ENCODE results near the gene UBTD2. TPM values are rescaled to one million over a fixed set of nuclear protein-coding genes. Genes with fewer than 3 reads are reported as not detected.

UBTD2 gene
- total and polyA plus RNA-seq, 2 of the 4 experiments (the other 2 are of a cell fraction) = 11.2 to 20.6 TPM

- peaks cover 6% of the 10 kb centered on the region; the same call in 1 of the 2 replicates for H3K36me3 ChIP-seq (ENCODE audit: control insufficient read depth, insufficient read depth, low read length)
- in situ Hi-C loops (cut with MboI; ENCODE audit: low sequenced_read_pairs) (no loop called here), dilution Hi-C loops (cut with HindIII; ENCODE audit: low sequenced_read_pairs, unreplicated experiment) (no loop called here), intact Hi-C loops (cut with micrococcal nuclease) (no loop called here)
- H3K23ac ChIP-seq (ENCODE audit: low read depth, low read length) = no peak overlapping the region
- no peak overlapping the region for H4K8ac ChIP-seq (ENCODE audit: low read depth in 2 of 2, low read length in 2 of 2)
- DNase-seq (no peak), ATAC-seq (ENCODE audit: low read depth) (no peak)
- H4K20me1 ChIP-seq (ENCODE audit: insufficient read depth, low read length) = peaks cover 61% of the 10 kb centered on the region
- no peak overlapping the region for H2BK120ac ChIP-seq (ENCODE audit: low read depth, low read length)
- H4K91ac ChIP-seq (ENCODE audit: insufficient read depth, low read depth, low read length) = no peak overlapping the region
- 91% methylated on average over 6 of the region's 9 CpGs; no CpG with 5 or more reads in 1 of the 2 experiments for WGBS, 2 experiments (ENCODE audit: extremely low coverage in 2 of 2, insufficient read length in 1 of 2)
- no peak overlapping the region for H2AK5ac ChIP-seq (ENCODE audit: low read depth, low read length)
- no peak overlapping the region for H3K18ac ChIP-seq (ENCODE audit: low read depth, low read length)
- H2AK9ac ChIP-seq (replicated peaks; ENCODE audit: low read depth, low read length, poor library complexity) = no peak overlapping the region
- H3K14ac ChIP-seq (replicated peaks; ENCODE audit: low read depth, low read length) = no peak overlapping the region
- H3K4ac ChIP-seq (ENCODE audit: low read depth, low read length) = no peak overlapping the region
- CTCF ChIA-PET = no interaction called here
- H3K4me3 ChIP-seq (ENCODE audit: insufficient read depth, low read depth, low read length) = no peak overlapping the region
- no peak overlapping the region for H3K56ac ChIP-seq (ENCODE audit: extremely low read depth, insufficient read depth, low read length)
- H2BK5ac ChIP-seq (ENCODE audit: low read depth, low read length, poor library complexity, severe bottlenecking) = no peak overlapping the region
- H2BK20ac ChIP-seq (ENCODE audit: low read depth, low read length) = no peak overlapping the region
- H3K79me1 ChIP-seq (ENCODE audit: low read depth in 1 of 2, low read length in 2 of 2) = peaks cover 34 to 79% of the 10 kb centered on the region in 2 experiments
- H3K9me1 ChIP-seq (ENCODE audit: insufficient read depth, low read length) = peaks cover 34% of the 10 kb centered on the region
- BruUV-seq (replicated peaks) = no TSS peak
- no peaks in the 10 kb centered on the region for H3K27me3 ChIP-seq (ENCODE audit: control insufficient read depth, insufficient read depth, low read length)
- POLR2A ChIA-PET (ENCODE audit: unreplicated experiment) = no interaction called here
- no peak overlapping the region for H2AFZ ChIP-seq (replicated peaks; ENCODE audit: low read length, poor library complexity)
- H2BK15ac ChIP-seq (ENCODE audit: low read depth, low read length) = no peak overlapping the region
- H3K4me2 ChIP-seq (ENCODE audit: low read depth, low read length) = no peak overlapping the region
- peaks cover 8% of the 10 kb centered on the region for H3K4me1 ChIP-seq (ENCODE audit: control insufficient read depth, insufficient read depth, low read length)
- TF ChIP-seq RAD21 (IDR thresholded peaks at IDR 0.05; ENCODE audit: low read length) = no peak
- TF ChIP-seq MAFK (IDR thresholded peaks at IDR 0.05; ENCODE audit: low read depth, low read length) = no peak
- no peak for TF ChIP-seq CTCF (conservative IDR thresholded peaks at IDR 0.05; ENCODE audit: low read depth, low read length)
- TF ChIP-seq POLR2A (IDR thresholded peaks at IDR 0.05; ENCODE audit: low read depth, low read length) = no peak
- no peak for TF ChIP-seq CEBPB (IDR thresholded peaks at IDR 0.05; ENCODE audit: low read depth, low read length)
- no peak for TF ChIP-seq RFX5 (IDR thresholded peaks at IDR 0.05; ENCODE audit: low read depth, low read length)
- TF ChIP-seq NFE2L2 (IDR thresholded peaks at IDR 0.05; ENCODE audit: low read depth, low read length) = no peak
- no peak for TF ChIP-seq BHLHE40 (IDR thresholded peaks at IDR 0.05; ENCODE audit: low read depth, low read length)
- TF ChIP-seq SMC3 (IDR thresholded peaks at IDR 0.05; ENCODE audit: low read depth, low read length) = no peak
- TF ChIP-seq MXI1 (IDR thresholded peaks at IDR 0.05; ENCODE audit: borderline replicate concordance, low read depth, low read length) = no peak
- no peak for TF ChIP-seq ELK1 (IDR thresholded peaks at IDR 0.05; ENCODE audit: borderline replicate concordance, low read depth, low read length)
- no peak for TF ChIP-seq FOS (IDR thresholded peaks at IDR 0.05; ENCODE audit: low read depth, low read length)
- TF ChIP-seq MAZ (IDR thresholded peaks at IDR 0.05; ENCODE audit: borderline replicate concordance, low read depth, low read length) = no peak
- TF ChIP-seq CHD1 (IDR thresholded peaks at IDR 0.05; ENCODE audit: low read depth, low read length) = no peak
- TF ChIP-seq RCOR1 (IDR thresholded peaks at IDR 0.05; ENCODE audit: insufficient replicate concordance, low read length) = no peak
- no peak for TF ChIP-seq USF2 (IDR thresholded peaks at IDR 0.05; ENCODE audit: low read depth, low read length)
- H3K27ac ChIP-seq (ENCODE audit: insufficient read depth, low read length) = no peak overlapping the region
- no peaks in the 10 kb centered on the region for H3K9me3 ChIP-seq (ENCODE audit: control insufficient read depth, insufficient read depth, low read length)
- H4K5ac ChIP-seq (ENCODE audit: low read depth, low read length) = no peak overlapping the region
- no peak overlapping the region for H3K9ac ChIP-seq (ENCODE audit: low read depth, low read length)
These were observed 113.3 kb downstream of the UBTD2 start for GRCh38 chr5:172170251-172170701.
